ENCODE measurements around the gene GRIK2.

GRCh38 chr6:101799531-101799930, 406.0 kb downstream of the GRIK2 start:
- TF ChIP-seq EP300 (IDR thresholded peaks at IDR 0.05; ENCODE audit: low read depth) (no peak), CTCF (IDR thresholded peaks at IDR 0.05) (no peak), POLR2AphosphoS5 (IDR thresholded peaks at IDR 0.05) (no peak), POLR2A (IDR thresholded peaks at IDR 0.05) (no peak)
